GM23338 (cell line): Measurements from ENCODE around the gene SMYD3. TPM values are rescaled to one million over a fixed set of nuclear protein-coding genes. Genes with fewer than 3 reads are reported as not detected.

Experiments used
- ATAC-seq: fragments of 200-7000 bp; cut with Tn5 transposase; 3 replicates; pipeline ENCODE4 v1.9.1; 2020
- DNase-seq: peaks from one replicate; pipeline ENCODE4 v3.0.0-alpha.2; 2015; ENCODE audit warnings: low spot score
- H2AFZ ChIP-seq: fragments of 200-600 bp; sonication (generic); 2 replicates; pipeline ENCODE4 v1.8.0; 2016; ENCODE audit warnings: antibody characterized with exemption, mild to moderate bottlenecking, moderate library complexity
- H3F3A ChIP-seq: fragments of 200-600 bp; sonication (generic); replicated peaks from 2 replicates; pipeline ENCODE4 v1.8.0; 2017; ENCODE audit warnings: antibody characterized with exemption, mixed run types, low read depth
- H3K27ac ChIP-seq: fragments of 200-600 bp; sonication (generic); 2 replicates; pipeline ENCODE4 v1.6.1; 2016; ENCODE audit warnings: low read depth
- H3K27me3 ChIP-seq: fragments of 200-600 bp; sonication (generic); 2 replicates; pipeline ENCODE4 v1.8.0; 2016; ENCODE audit warnings: mild to moderate bottlenecking, mixed run types, moderate library complexity; ENCODE audit not compliant: insufficient read depth
- H3K36me3 ChIP-seq: fragments of 200-600 bp; sonication (generic); 2 replicates; pipeline ENCODE4 v1.8.0; 2016; ENCODE audit warnings: mild to moderate bottlenecking; ENCODE audit not compliant: insufficient read depth
- H3K4me1 ChIP-seq: fragments of 200-600 bp; sonication (generic); 2 replicates; pipeline ENCODE4 v1.8.0; 2016; ENCODE audit warnings: mild to moderate bottlenecking, moderate library complexity; ENCODE audit not compliant: insufficient read depth
- H3K4me2 ChIP-seq: fragments of 200-600 bp; sonication (generic); 2 replicates; pipeline ENCODE4 v1.7.1; 2017; ENCODE audit warnings: mixed run types
- H3K4me3 ChIP-seq: fragments of 200-600 bp; sonication (generic); 2 replicates; pipeline ENCODE4 v1.6.1; 2016; ENCODE audit warnings: mixed run types
- H3K79me2 ChIP-seq: fragments of 200-600 bp; sonication (generic); replicated peaks from 2 replicates; pipeline ENCODE4 v1.8.0; 2017; ENCODE audit warnings: mild to moderate bottlenecking; ENCODE audit not compliant: insufficient read depth
- H3K9me2 ChIP-seq: fragments of 200-600 bp; sonication (generic); 2 replicates; pipeline ENCODE4 v1.8.0; 2017; ENCODE audit not compliant: insufficient read depth
- H4K20me1 ChIP-seq: fragments of 200-600 bp; sonication (generic); replicated peaks from 2 replicates; pipeline ENCODE4 v1.8.0; 2017; ENCODE audit warnings: mild to moderate bottlenecking; ENCODE audit not compliant: insufficient read depth
- H3K27ac Mint-ChIP-seq: 2 replicates; pipeline ENCODE4 v1.8.0; 2020; ENCODE audit warnings: inconsistent platforms, mild to moderate bottlenecking, moderate library complexity, mixed read lengths
- H3K27me3 Mint-ChIP-seq: 3 replicates; pipeline ENCODE4 v1.8.0; 2022; ENCODE audit warnings: low read depth, mild to moderate bottlenecking, moderate library complexity, mixed read lengths, inconsistent platforms; ENCODE audit not compliant: insufficient read depth, poor library complexity
- H3K36me3 Mint-ChIP-seq: 3 replicates; pipeline ENCODE4 v1.8.0; 2021; ENCODE audit warnings: low read depth, mild to moderate bottlenecking, inconsistent platforms, moderate library complexity, mixed read lengths
- H3K4me1 Mint-ChIP-seq: 3 replicates; pipeline ENCODE4 v1.8.0; 2020; ENCODE audit warnings: mild to moderate bottlenecking, inconsistent platforms, mixed read lengths
- H3K4me3 Mint-ChIP-seq: 3 replicates; pipeline ENCODE4 v1.8.0; 2021; ENCODE audit warnings: moderate library complexity, mild to moderate bottlenecking, inconsistent platforms, mixed read lengths
- H3K9me3 Mint-ChIP-seq: 3 replicates; pipeline ENCODE4 v1.8.0; 2020; ENCODE audit warnings: moderate library complexity, mild to moderate bottlenecking, inconsistent platforms, mixed read lengths
- CREB1 ChIP-seq: fragments of 250-450 bp; sonication (Bioruptor Pico); IDR thresholded peaks from 2 replicates; pipeline ENCODE4 v1.5.0; 2020; ENCODE audit warnings: low read depth, mild to moderate bottlenecking, moderate library complexity
- EZH2 ChIP-seq: fragments of 200-600 bp; sonication (generic); IDR thresholded peaks from one replicate; pipeline ENCODE4 v1.8.0; 2017; ENCODE audit warnings: antibody characterized with exemption, mild to moderate bottlenecking, low read depth; ENCODE audit not compliant: unreplicated experiment
- EZH2phosphoT487 ChIP-seq: fragments of 200-600 bp; sonication (generic); IDR thresholded peaks from one replicate; pipeline ENCODE4 v1.8.1; 2018; ENCODE audit warnings: antibody characterized with exemption; ENCODE audit not compliant: unreplicated experiment
- JUNB ChIP-seq: IDR thresholded peaks from one replicate; pipeline ENCODE4 v1.6.1; 2016; ENCODE audit warnings: antibody characterized with exemption; ENCODE audit not compliant: unreplicated experiment
- POLR2AphosphoS5 ChIP-seq: IDR thresholded peaks from 2 replicates; pipeline ENCODE4 v1.6.1; 2016; ENCODE audit warnings: antibody characterized with exemption, low read depth
- STAT1 ChIP-seq: IDR thresholded peaks from one replicate; pipeline ENCODE4 v1.6.1; 2016; ENCODE audit warnings: antibody characterized with exemption; ENCODE audit not compliant: unreplicated experiment
- ZNF114 ChIP-seq: fragments of 250-450 bp; sonication (Bioruptor Pico); IDR thresholded peaks from 2 replicates; pipeline ENCODE4 v1.5.0; 2020; ENCODE audit warnings: mild to moderate bottlenecking, moderate library complexity
- ZNF331 ChIP-seq: fragments of 250-450 bp; sonication (Bioruptor Pico); IDR thresholded peaks from 2 replicates; pipeline ENCODE4 v1.5.0; 2020; ENCODE audit warnings: low read depth, mild to moderate bottlenecking, moderate library complexity
- polyA plus RNA-seq: library from polyadenylated mRNA; unstranded; fragments of >200 nt; fragmentation: Nextera tagmentation; extraction: Ambion mirVana; gene quantifications from 2 replicates; pipeline ENCODE4 v1.2.1, GENCODE V29; 2016
- total RNA-seq: library from RNA; depleted of rRNA; stranded (reverse); fragments of >200 nt; shearing (Covaris generic); gene quantifications from 2 replicates; pipeline ENCODE4 v1.2.3, GENCODE V29; 2014
- TF ChIP-seq, protein P1 (sequence below): IDR thresholded peaks from 2 replicates; pipeline ENCODE4 v1.6.1; 2016; ENCODE audit warnings: antibody characterized with exemption
- TF ChIP-seq, protein P2 (sequence below): fragments of 250-450 bp; sonication (Bioruptor Pico); IDR thresholded peaks from 2 replicates; pipeline ENCODE4 v1.5.0; 2020; ENCODE audit warnings: mild to moderate bottlenecking, moderate library complexity
- TF ChIP-seq, protein P3 (sequence below), 2 experiments: fragments of 200-600 bp in 1 of 2; sonication (generic) in 1 of 2; conservative IDR thresholded peaks; 2 replicates each; pipeline versions ENCODE4 v1.5.1 to v1.6.1; 2016 to 2017; ENCODE audit warnings: antibody characterized with exemption in 2 of 2, low read depth in 2 of 2, mild to moderate bottlenecking in 2 of 2, moderate library complexity in 1 of 2
- TF ChIP-seq, protein P4 (sequence below): IDR thresholded peaks from one replicate; pipeline ENCODE4 v1.6.1; 2018; ENCODE audit warnings: antibody characterized with exemption; ENCODE audit not compliant: unreplicated experiment

SMYD3 gene
- total and polyA plus RNA-seq, 2 experiments from 2014 or later = 31.8 to 34.4 TPM

DNA sequence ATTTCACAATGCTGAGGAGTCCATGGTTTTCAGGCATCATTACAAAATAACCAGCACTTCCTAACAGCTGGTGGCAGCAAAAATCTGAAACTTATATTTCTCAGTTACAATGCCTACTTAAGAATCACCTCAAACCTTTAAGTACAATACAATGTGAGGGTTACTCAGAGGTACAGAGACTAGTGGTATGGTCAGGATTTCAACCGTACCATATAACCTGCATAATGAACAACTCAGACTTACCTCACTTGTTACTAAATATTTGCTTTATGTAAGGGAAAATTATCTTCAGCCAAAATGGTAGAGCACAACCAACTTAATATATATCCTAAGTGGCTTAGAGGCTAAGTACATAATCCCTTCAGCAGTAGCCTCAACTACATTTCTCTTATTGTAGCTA, 344.5 kb downstream of the SMYD3 start:
- Mint-ChIP-seq H3K4me3 (no peak overlapping the region), H3K27me3 (no peaks in the 10 kb centered on the region), H3K9me3 (no peaks in the 10 kb centered on the region), H3K36me3 (no peaks in the 10 kb centered on the region), H3K4me1 (peaks cover 18% of the 10 kb centered on the region), H3K27ac (no peak overlapping the region)
- H3K4me3 ChIP-seq = no peak overlapping the region
- no peaks in the 10 kb centered on the region; the same call in 1 of the 2 replicates for H3K9me2 ChIP-seq
- DNase-seq = no peak
- no peaks in the 10 kb centered on the region; the same call in 1 of the 2 replicates for H4K20me1 ChIP-seq
- no peak overlapping the region for H2AFZ ChIP-seq
- H3K27ac ChIP-seq = no peak overlapping the region
- peaks cover 3% of the 10 kb centered on the region; the same call in 1 of the 2 replicates for H3K4me1 ChIP-seq
- TF ChIP-seq CREB1 (CRISPR knock-in tag) (no peak), ZNF331 (no peak), EZH2 (no peak), JUNB (no peak), POLR2AphosphoS5 (no peak), STAT1 (no peak), ZNF114 (no peak), EZH2phosphoT487 (no peak)
- TF ChIP-seq, protein P1, sequence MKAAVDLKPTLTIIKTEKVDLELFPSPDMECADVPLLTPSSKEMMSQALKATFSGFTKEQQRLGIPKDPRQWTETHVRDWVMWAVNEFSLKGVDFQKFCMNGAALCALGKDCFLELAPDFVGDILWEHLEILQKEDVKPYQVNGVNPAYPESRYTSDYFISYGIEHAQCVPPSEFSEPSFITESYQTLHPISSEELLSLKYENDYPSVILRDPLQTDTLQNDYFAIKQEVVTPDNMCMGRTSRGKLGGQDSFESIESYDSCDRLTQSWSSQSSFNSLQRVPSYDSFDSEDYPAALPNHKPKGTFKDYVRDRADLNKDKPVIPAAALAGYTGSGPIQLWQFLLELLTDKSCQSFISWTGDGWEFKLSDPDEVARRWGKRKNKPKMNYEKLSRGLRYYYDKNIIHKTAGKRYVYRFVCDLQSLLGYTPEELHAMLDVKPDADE = no peak
- TF ChIP-seq, protein P2, sequence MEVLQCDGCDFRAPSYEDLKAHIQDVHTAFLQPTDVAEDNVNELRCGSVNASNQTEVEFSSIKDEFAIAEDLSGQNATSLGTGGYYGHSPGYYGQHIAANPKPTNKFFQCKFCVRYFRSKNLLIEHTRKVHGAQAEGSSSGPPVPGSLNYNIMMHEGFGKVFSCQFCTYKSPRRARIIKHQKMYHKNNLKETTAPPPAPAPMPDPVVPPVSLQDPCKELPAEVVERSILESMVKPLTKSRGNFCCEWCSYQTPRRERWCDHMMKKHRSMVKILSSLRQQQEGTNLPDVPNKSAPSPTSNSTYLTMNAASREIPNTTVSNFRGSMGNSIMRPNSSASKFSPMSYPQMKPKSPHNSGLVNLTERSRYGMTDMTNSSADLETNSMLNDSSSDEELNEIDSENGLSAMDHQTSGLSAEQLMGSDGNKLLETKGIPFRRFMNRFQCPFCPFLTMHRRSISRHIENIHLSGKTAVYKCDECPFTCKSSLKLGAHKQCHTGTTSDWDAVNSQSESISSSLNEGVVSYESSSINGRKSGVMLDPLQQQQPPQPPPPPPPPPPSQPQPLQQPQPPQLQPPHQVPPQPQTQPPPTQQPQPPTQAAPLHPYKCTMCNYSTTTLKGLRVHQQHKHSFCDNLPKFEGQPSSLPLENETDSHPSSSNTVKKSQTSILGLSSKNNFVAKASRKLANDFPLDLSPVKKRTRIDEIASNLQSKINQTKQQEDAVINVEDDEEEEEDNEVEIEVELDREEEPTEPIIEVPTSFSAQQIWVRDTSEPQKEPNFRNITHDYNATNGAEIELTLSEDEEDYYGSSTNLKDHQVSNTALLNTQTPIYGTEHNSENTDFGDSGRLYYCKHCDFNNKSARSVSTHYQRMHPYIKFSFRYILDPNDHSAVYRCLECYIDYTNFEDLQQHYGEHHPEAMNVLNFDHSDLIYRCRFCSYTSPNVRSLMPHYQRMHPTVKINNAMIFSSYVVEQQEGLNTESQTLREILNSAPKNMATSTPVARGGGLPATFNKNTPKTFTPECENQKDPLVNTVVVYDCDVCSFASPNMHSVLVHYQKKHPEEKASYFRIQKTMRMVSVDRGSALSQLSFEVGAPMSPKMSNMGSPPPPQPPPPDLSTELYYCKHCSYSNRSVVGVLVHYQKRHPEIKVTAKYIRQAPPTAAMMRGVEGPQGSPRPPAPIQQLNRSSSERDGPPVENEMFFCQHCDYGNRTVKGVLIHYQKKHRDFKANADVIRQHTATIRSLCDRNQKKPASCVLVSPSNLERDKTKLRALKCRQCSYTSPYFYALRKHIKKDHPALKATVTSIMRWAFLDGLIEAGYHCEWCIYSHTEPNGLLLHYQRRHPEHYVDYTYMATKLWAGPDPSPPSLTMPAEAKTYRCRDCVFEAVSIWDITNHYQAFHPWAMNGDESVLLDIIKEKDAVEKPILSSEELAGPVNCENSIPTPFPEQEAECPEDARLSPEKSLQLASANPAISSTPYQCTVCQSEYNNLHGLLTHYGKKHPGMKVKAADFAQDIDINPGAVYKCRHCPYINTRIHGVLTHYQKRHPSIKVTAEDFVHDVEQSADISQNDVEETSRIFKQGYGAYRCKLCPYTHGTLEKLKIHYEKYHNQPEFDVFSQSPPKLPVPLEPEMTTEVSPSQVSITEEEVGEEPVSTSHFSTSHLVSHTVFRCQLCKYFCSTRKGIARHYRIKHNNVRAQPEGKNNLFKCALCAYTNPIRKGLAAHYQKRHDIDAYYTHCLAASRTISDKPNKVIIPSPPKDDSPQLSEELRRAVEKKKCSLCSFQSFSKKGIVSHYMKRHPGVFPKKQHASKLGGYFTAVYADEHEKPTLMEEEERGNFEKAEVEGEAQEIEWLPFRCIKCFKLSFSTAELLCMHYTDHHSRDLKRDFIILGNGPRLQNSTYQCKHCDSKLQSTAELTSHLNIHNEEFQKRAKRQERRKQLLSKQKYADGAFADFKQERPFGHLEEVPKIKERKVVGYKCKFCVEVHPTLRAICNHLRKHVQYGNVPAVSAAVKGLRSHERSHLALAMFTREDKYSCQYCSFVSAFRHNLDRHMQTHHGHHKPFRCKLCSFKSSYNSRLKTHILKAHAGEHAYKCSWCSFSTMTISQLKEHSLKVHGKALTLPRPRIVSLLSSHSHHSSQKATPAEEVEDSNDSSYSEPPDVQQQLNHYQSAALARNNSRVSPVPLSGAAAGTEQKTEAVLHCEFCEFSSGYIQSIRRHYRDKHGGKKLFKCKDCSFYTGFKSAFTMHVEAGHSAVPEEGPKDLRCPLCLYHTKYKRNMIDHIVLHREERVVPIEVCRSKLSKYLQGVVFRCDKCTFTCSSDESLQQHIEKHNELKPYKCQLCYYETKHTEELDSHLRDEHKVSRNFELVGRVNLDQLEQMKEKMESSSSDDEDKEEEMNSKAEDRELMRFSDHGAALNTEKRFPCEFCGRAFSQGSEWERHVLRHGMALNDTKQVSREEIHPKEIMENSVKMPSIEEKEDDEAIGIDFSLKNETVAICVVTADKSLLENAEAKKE (CRISPR knock-in tag) = no peak
- TF ChIP-seq, protein P3, sequence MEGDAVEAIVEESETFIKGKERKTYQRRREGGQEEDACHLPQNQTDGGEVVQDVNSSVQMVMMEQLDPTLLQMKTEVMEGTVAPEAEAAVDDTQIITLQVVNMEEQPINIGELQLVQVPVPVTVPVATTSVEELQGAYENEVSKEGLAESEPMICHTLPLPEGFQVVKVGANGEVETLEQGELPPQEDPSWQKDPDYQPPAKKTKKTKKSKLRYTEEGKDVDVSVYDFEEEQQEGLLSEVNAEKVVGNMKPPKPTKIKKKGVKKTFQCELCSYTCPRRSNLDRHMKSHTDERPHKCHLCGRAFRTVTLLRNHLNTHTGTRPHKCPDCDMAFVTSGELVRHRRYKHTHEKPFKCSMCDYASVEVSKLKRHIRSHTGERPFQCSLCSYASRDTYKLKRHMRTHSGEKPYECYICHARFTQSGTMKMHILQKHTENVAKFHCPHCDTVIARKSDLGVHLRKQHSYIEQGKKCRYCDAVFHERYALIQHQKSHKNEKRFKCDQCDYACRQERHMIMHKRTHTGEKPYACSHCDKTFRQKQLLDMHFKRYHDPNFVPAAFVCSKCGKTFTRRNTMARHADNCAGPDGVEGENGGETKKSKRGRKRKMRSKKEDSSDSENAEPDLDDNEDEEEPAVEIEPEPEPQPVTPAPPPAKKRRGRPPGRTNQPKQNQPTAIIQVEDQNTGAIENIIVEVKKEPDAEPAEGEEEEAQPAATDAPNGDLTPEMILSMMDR (conservative IDR thresholded peaks at IDR 0.05; ENCODE audit: low read depth in 2 of 2) = no peak
- TF ChIP-seq, protein P4, sequence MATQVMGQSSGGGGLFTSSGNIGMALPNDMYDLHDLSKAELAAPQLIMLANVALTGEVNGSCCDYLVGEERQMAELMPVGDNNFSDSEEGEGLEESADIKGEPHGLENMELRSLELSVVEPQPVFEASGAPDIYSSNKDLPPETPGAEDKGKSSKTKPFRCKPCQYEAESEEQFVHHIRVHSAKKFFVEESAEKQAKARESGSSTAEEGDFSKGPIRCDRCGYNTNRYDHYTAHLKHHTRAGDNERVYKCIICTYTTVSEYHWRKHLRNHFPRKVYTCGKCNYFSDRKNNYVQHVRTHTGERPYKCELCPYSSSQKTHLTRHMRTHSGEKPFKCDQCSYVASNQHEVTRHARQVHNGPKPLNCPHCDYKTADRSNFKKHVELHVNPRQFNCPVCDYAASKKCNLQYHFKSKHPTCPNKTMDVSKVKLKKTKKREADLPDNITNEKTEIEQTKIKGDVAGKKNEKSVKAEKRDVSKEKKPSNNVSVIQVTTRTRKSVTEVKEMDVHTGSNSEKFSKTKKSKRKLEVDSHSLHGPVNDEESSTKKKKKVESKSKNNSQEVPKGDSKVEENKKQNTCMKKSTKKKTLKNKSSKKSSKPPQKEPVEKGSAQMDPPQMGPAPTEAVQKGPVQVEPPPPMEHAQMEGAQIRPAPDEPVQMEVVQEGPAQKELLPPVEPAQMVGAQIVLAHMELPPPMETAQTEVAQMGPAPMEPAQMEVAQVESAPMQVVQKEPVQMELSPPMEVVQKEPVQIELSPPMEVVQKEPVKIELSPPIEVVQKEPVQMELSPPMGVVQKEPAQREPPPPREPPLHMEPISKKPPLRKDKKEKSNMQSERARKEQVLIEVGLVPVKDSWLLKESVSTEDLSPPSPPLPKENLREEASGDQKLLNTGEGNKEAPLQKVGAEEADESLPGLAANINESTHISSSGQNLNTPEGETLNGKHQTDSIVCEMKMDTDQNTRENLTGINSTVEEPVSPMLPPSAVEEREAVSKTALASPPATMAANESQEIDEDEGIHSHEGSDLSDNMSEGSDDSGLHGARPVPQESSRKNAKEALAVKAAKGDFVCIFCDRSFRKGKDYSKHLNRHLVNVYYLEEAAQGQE = no peak
- H3F3A ChIP-seq = no peaks in the 10 kb centered on the region
- H3K79me2 ChIP-seq = no peaks in the 10 kb centered on the region
- H3K36me3 ChIP-seq = no peaks in the 10 kb centered on the region
- H3K4me2 ChIP-seq = no peak overlapping the region
- ATAC-seq = no peak
- no peaks in the 10 kb centered on the region for H3K27me3 ChIP-seq
